SK-N-SH (cell line): Measurements from ENCODE around the gene FRMD5. TPM values are rescaled to one million over a fixed set of nuclear protein-coding genes. Genes with fewer than 3 reads are reported as not detected.
A peak's percentile ranks its signal among the peaks of the same experiment; 100 is the strongest.

Experiments
- CTCF ChIA-PET: fragments of 300-600, 350-600 bp; formaldehyde crosslinking; extraction: SDS; loops from one replicate; lab custom pipeline; 2021; lab: Yijun Ruan, JAX
- POLR2A ChIA-PET: fragments of 350-600 bp; sonication (Branson Sonifier 250); formaldehyde crosslinking; extraction: SDS; loops from one replicate; lab custom pipeline; 2020; ENCODE audit warnings: antibody characterized with exemption, inconsistent platforms; lab: Yijun Ruan, JAX
- DNase-seq: peaks from one replicate; pipeline ENCODE4 v3.0.0; 2012
- H2AFZ ChIP-seq: fragments of 200-600 bp; sonication (generic); 2 replicates; pipeline ENCODE4 v1.8.1; 2016; ENCODE audit warnings: antibody characterized with exemption, mild to moderate bottlenecking, low read depth
- H3F3A ChIP-seq: fragments of 200-600 bp; sonication (generic); replicated peaks from 2 replicates; pipeline ENCODE3; 2016; ENCODE audit warnings: antibody characterized with exemption, mild to moderate bottlenecking; ENCODE audit not compliant: insufficient read depth
- H3K27ac ChIP-seq, 2 experiments: fragments of 200-500 bp in 1 of 2; fragments of 200-600 bp in 1 of 2; sonication (Bioruptor generic) in 1 of 2; sonication (generic), shearing (Covaris generic) in 1 of 2; 2 replicates each; pipeline versions ENCODE4 v1.5.1 to v1.6.1; 2014 to 2016; ENCODE audit warnings: low read depth in 2 of 2, inconsistent platforms in 1 of 2, low read length in 1 of 2, mild to moderate bottlenecking in 1 of 2, mixed read lengths in 1 of 2
- H3K27me3 ChIP-seq: fragments of 200-600 bp; sonication (generic), shearing (Covaris generic); 2 replicates; pipeline ENCODE4 v1.6.1; 2016; ENCODE audit warnings: mixed run types; ENCODE audit not compliant: insufficient read depth
- H3K36me3 ChIP-seq, 2 experiments: fragments of 200-500 bp in 1 of 2; fragments of 200-600 bp in 1 of 2; sonication (Bioruptor generic) in 1 of 2; sonication (generic) in 1 of 2; replicated peaks in 1 of 2; 2 replicates each; pipeline versions ENCODE3 to v1.5.1; 2014 to 2016; ENCODE audit warnings: low read length in 1 of 2, mild to moderate bottlenecking in 1 of 2; ENCODE audit not compliant: insufficient read depth in 2 of 2, control insufficient read depth in 1 of 2
- H3K4me1 ChIP-seq, 2 experiments: fragments of 200-500 bp in 1 of 2; fragments of 200-600 bp in 1 of 2; sonication (Bioruptor generic) in 1 of 2; sonication (generic), shearing (Covaris generic) in 1 of 2; 2 replicates each; pipeline versions ENCODE4 v1.5.1 to v1.6.1; 2014 to 2016; ENCODE audit warnings: low read depth in 1 of 2, low read length in 1 of 2, mixed run types in 1 of 2; ENCODE audit not compliant: insufficient read depth in 2 of 2, control insufficient read depth in 1 of 2
- H3K4me2 ChIP-seq: fragments of 200-600 bp; sonication (generic), shearing (Covaris generic); 2 replicates; pipeline ENCODE4 v1.6.1; 2017; ENCODE audit warnings: mixed run types
- H3K4me3 ChIP-seq, 2 experiments: fragments of 200-500 bp in 1 of 2; fragments of 200-600 bp in 1 of 2; sonication (Bioruptor generic) in 1 of 2; sonication (generic), shearing (Covaris generic) in 1 of 2; 2 replicates each; pipeline versions ENCODE4 v1.5.1 to v1.8.1; 2014 to 2016; ENCODE audit warnings: low read depth in 2 of 2, inconsistent platforms in 1 of 2, low read length in 1 of 2, mild to moderate bottlenecking in 1 of 2, mixed read lengths in 1 of 2, moderate library complexity in 1 of 2
- H3K79me2 ChIP-seq: fragments of 200-600 bp; sonication (generic); 2 replicates; pipeline ENCODE4 v1.8.1; 2017; ENCODE audit warnings: mild to moderate bottlenecking; ENCODE audit not compliant: insufficient read depth
- H3K9ac ChIP-seq: fragments of 200-600 bp; sonication (generic); 2 replicates; pipeline ENCODE4 v1.6.1; 2017; ENCODE audit warnings: mixed run types
- H3K9me2 ChIP-seq: fragments of 200-600 bp; sonication (generic); 2 replicates; pipeline ENCODE4 v1.6.1; 2017; ENCODE audit warnings: mixed run types
- H3K9me3 ChIP-seq: fragments of 200-600 bp; sonication (generic); 2 replicates; pipeline ENCODE4 v1.6.1; 2017; ENCODE audit warnings: mixed run types, mild to moderate bottlenecking, moderate library complexity
- H4K20me1 ChIP-seq: fragments of 200-600 bp; sonication (generic); 2 replicates; pipeline ENCODE4 v1.6.1; 2017; ENCODE audit warnings: mild to moderate bottlenecking, mixed run types; ENCODE audit not compliant: insufficient read depth
- CHD2 ChIP-seq: fragments of 150-350 bp; IDR thresholded peaks from 2 replicates; pipeline ENCODE4 v1.6.1; 2018; ENCODE audit warnings: low read length; ENCODE audit not compliant: partially characterized antibody
- ELF1 ChIP-seq: IDR thresholded peaks from 2 replicates; pipeline ENCODE4 v1.4.0; 2012
- EP300 ChIP-seq, 2 experiments: IDR thresholded peaks; 2 replicates each; pipeline versions ENCODE4 v1.4.0 to v1.6.1; 2012; ENCODE audit warnings: borderline replicate concordance in 1 of 2, low read depth in 1 of 2, low read length in 1 of 2
- EZH2phosphoT487 ChIP-seq: fragments of 200-600 bp; sonication (generic); IDR thresholded peaks from 2 replicates; pipeline ENCODE4 v1.6.1; 2017; ENCODE audit warnings: low read depth, mixed run types, mild to moderate bottlenecking, antibody characterized with exemption, moderate library complexity, borderline replicate concordance
- FOSL2 ChIP-seq: IDR thresholded peaks from 2 replicates; pipeline ENCODE4 v1.4.0; 2012; ENCODE audit warnings: low read depth, mild to moderate bottlenecking, moderate library complexity, borderline replicate concordance
- FOXJ3 ChIP-seq: sonication (generic); formaldehyde crosslinking; IDR thresholded peaks from 2 replicates; pipeline ENCODE4 v1.5.1; 2020; ENCODE audit warnings: mild to moderate bottlenecking, missing genetic modification reagents
- FOXM1 ChIP-seq: IDR thresholded peaks from 2 replicates; pipeline ENCODE4 v1.4.0; 2012; ENCODE audit warnings: low read depth, mild to moderate bottlenecking
- GABPA ChIP-seq: IDR thresholded peaks from 2 replicates; pipeline ENCODE4 v1.4.0; 2012; ENCODE audit warnings: low read depth, mild to moderate bottlenecking
- GATA2 ChIP-seq: sonication (generic); formaldehyde crosslinking; IDR thresholded peaks from 2 replicates; pipeline ENCODE4 v1.5.0; 2020; ENCODE audit warnings: mild to moderate bottlenecking, missing genetic modification reagents
- JUND ChIP-seq: IDR thresholded peaks from 2 replicates; pipeline ENCODE4 v1.4.0; 2012
- MEF2A ChIP-seq: IDR thresholded peaks from 2 replicates; pipeline ENCODE4 v1.4.0; 2012; ENCODE audit warnings: low read depth, borderline replicate concordance
- NFIC ChIP-seq: IDR thresholded peaks from 2 replicates; pipeline ENCODE4 v1.4.0; 2012; ENCODE audit warnings: borderline replicate concordance
- NRF1 ChIP-seq: IDR thresholded peaks from 2 replicates; pipeline ENCODE4 v1.6.1; 2012; ENCODE audit warnings: low read depth, mild to moderate bottlenecking, low read length
- POLR2AphosphoS5 ChIP-seq: IDR thresholded peaks from 2 replicates; pipeline ENCODE4 v1.6.1; 2012; ENCODE audit warnings: low read depth, low read length
- RAD21 ChIP-seq: IDR thresholded peaks from 2 replicates; pipeline ENCODE4 v1.6.1; 2012; ENCODE audit warnings: mild to moderate bottlenecking, low read length
- RCOR1 ChIP-seq: fragments of 150-350 bp; IDR thresholded peaks from 2 replicates; pipeline ENCODE4 v1.6.1; 2017; ENCODE audit warnings: antibody characterized with exemption, low read length
- RFX5 ChIP-seq: IDR thresholded peaks from 2 replicates; pipeline ENCODE4 v1.6.1; 2012; ENCODE audit warnings: mild to moderate bottlenecking, improper control_type of control experiment, low read length
- RXRA ChIP-seq: IDR thresholded peaks from 2 replicates; pipeline ENCODE4 v1.4.0; 2012; ENCODE audit warnings: low read depth, mild to moderate bottlenecking, borderline replicate concordance
- SIN3A ChIP-seq: IDR thresholded peaks from 2 replicates; pipeline ENCODE4 v1.6.1; 2012; ENCODE audit warnings: low read depth, mild to moderate bottlenecking, low read length, moderate library complexity, borderline replicate concordance
- TAF1 ChIP-seq: IDR thresholded peaks from 2 replicates; pipeline ENCODE4 v1.6.1; 2012; ENCODE audit warnings: low read depth, mild to moderate bottlenecking, low read length, moderate library complexity, borderline replicate concordance
- TCF12 ChIP-seq: IDR thresholded peaks from 2 replicates; pipeline ENCODE4 v1.4.0; 2012
- TEAD4 ChIP-seq: IDR thresholded peaks from 2 replicates; pipeline ENCODE4 v1.4.0; 2012; ENCODE audit warnings: mild to moderate bottlenecking, borderline replicate concordance; ENCODE audit not compliant: insufficient read depth
- USF1 ChIP-seq: IDR thresholded peaks from 2 replicates; pipeline ENCODE4 v1.4.0; 2012; ENCODE audit warnings: low read depth, borderline replicate concordance
- YY1 ChIP-seq: IDR thresholded peaks from 2 replicates; pipeline ENCODE4 v1.4.0; 2012; ENCODE audit warnings: low read depth, mild to moderate bottlenecking
- WGBS: methylation state at CpG from one replicate; pipeline ENCODE4 v1.1.6; 2017; ENCODE audit warnings: low lambda C conversion rate; 5-methylcytosine and 5-hydroxymethylcytosine counted together
- polyA plus RNA-seq, 3 experiments: library from polyadenylated mRNA; depleted of rRNA; stranded (reverse); fragments of >200 nt; gene quantifications; 2 replicates each; pipeline ENCODE4 v1.2.3, GENCODE V29; 2012
- TF ChIP-seq, protein P1 (sequence below): IDR thresholded peaks from 2 replicates; pipeline ENCODE4 v1.6.1; 2012; ENCODE audit warnings: mild to moderate bottlenecking, low read depth, low read length, moderate library complexity
- TF ChIP-seq, protein P2 (sequence below): IDR thresholded peaks from 2 replicates; pipeline ENCODE4 v1.4.0; 2012; ENCODE audit warnings: low read depth, borderline replicate concordance
- TF ChIP-seq, protein P3 (sequence below): IDR thresholded peaks from 2 replicates; pipeline ENCODE4 v1.4.0; 2012; ENCODE audit warnings: low read depth
- TF ChIP-seq, protein P4 (sequence below): IDR thresholded peaks from 2 replicates; pipeline ENCODE4; 2012

The FRMD5 gene
- polyA plus RNA-seq, 1 of the 3 experiments (the other 2 are of a cell fraction) = 24.8 TPM

DNA sequence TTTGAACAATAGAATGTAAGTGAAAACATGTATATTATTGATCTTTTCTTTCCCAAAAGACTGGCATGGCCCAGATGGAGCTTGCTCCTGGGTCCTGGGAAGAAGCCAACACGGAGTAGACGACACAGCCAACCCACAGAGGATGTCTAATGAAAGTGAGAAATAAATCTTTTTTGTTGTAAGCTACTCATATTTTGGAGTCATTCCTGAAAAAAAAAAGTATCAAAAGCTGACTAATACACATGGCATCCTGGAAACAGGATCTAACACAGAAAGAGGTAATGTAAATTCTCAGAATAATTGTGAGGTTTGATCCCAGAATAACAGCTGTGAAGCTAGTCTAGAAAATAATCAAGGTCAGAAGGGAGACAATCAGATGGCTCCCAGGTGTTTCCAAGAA, 12.6 kb upstream of the FRMD5 start:
- Histone ChIP-seq H3K4me2 (peak overlapping the region; percentile 54; the same call in 1 of the 2 replicates), H3K9me2 (no peaks in the 10 kb centered on the region), H2AFZ (peak overlapping the region; percentile 54; the same call in 1 of the 2 replicates), H3K27me3 (no peaks in the 10 kb centered on the region), H3K36me3 (no peaks in the 10 kb centered on the region), H3K9me3 (no peaks in the 10 kb centered on the region), H3K27ac (peak overlapping the region; percentile 18 to 62; a peak in 3 of 4 replicates), H3K79me2 (no peaks in the 10 kb centered on the region), H3F3A (peaks cover 22% of the 10 kb centered on the region), H3K4me3 (0 out of 4 replicates have a peak overlapping the region, but pooled peaks of 1 of the 2 experiments have one; percentile 5), H3K4me1 (no peaks in the 10 kb centered on the region), H3K9ac (no peak overlapping the region), H4K20me1 (no peaks in the 10 kb centered on the region)
- DNase-seq = no peak
- ChIA-PET POLR2A (no interaction called here), CTCF (interaction anchor here (0.6 kb wide), 1 partner anchor 413 kb away, joined by 3 read pairs; no protein-coding TSS in a partner anchor)
- no peak for TF ChIP-seq GABPA
- peak; percentile 65; the same call in 1 of the 2 replicates for TF ChIP-seq POLR2AphosphoS5
- TF ChIP-seq, protein P1, sequence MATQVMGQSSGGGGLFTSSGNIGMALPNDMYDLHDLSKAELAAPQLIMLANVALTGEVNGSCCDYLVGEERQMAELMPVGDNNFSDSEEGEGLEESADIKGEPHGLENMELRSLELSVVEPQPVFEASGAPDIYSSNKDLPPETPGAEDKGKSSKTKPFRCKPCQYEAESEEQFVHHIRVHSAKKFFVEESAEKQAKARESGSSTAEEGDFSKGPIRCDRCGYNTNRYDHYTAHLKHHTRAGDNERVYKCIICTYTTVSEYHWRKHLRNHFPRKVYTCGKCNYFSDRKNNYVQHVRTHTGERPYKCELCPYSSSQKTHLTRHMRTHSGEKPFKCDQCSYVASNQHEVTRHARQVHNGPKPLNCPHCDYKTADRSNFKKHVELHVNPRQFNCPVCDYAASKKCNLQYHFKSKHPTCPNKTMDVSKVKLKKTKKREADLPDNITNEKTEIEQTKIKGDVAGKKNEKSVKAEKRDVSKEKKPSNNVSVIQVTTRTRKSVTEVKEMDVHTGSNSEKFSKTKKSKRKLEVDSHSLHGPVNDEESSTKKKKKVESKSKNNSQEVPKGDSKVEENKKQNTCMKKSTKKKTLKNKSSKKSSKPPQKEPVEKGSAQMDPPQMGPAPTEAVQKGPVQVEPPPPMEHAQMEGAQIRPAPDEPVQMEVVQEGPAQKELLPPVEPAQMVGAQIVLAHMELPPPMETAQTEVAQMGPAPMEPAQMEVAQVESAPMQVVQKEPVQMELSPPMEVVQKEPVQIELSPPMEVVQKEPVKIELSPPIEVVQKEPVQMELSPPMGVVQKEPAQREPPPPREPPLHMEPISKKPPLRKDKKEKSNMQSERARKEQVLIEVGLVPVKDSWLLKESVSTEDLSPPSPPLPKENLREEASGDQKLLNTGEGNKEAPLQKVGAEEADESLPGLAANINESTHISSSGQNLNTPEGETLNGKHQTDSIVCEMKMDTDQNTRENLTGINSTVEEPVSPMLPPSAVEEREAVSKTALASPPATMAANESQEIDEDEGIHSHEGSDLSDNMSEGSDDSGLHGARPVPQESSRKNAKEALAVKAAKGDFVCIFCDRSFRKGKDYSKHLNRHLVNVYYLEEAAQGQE = no peak
- no peak for TF ChIP-seq USF1
- TF ChIP-seq CHD2 = no peak
- TF ChIP-seq GATA2 (CRISPR knock-in tag) = no peak
- TF ChIP-seq TEAD4 = peak; percentile 98
- TF ChIP-seq, protein P2, sequence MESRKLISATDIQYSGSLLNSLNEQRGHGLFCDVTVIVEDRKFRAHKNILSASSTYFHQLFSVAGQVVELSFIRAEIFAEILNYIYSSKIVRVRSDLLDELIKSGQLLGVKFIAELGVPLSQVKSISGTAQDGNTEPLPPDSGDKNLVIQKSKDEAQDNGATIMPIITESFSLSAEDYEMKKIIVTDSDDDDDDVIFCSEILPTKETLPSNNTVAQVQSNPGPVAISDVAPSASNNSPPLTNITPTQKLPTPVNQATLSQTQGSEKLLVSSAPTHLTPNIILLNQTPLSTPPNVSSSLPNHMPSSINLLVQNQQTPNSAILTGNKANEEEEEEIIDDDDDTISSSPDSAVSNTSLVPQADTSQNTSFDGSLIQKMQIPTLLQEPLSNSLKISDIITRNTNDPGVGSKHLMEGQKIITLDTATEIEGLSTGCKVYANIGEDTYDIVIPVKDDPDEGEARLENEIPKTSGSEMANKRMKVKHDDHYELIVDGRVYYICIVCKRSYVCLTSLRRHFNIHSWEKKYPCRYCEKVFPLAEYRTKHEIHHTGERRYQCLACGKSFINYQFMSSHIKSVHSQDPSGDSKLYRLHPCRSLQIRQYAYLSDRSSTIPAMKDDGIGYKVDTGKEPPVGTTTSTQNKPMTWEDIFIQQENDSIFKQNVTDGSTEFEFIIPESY = no peak
- peak; percentile 76 for TF ChIP-seq RXRA
- peak; percentile 93 for TF ChIP-seq FOSL2
- no peak for TF ChIP-seq NRF1
- no peak for TF ChIP-seq RFX5
- TF ChIP-seq FOXM1 = peak; percentile 61; the same call in 1 of the 2 replicates
- TF ChIP-seq TAF1 = no peak
- peak; percentile 16; the same call in 1 of the 2 replicates for TF ChIP-seq ELF1
- peak in 1 of 2 experiments; percentile 95; a peak in 2 of 4 replicates for TF ChIP-seq EP300 (IDR thresholded peaks at IDR 0.05; ENCODE audit: borderline replicate concordance in 1 of 2, low read depth in 1 of 2, low read length in 1 of 2)
- TF ChIP-seq, protein P3, sequence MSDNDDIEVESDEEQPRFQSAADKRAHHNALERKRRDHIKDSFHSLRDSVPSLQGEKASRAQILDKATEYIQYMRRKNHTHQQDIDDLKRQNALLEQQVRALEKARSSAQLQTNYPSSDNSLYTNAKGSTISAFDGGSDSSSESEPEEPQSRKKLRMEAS = no peak
- no peak for TF ChIP-seq YY1
- TF ChIP-seq MEF2A = peak; percentile 80
- TF ChIP-seq, protein P4, sequence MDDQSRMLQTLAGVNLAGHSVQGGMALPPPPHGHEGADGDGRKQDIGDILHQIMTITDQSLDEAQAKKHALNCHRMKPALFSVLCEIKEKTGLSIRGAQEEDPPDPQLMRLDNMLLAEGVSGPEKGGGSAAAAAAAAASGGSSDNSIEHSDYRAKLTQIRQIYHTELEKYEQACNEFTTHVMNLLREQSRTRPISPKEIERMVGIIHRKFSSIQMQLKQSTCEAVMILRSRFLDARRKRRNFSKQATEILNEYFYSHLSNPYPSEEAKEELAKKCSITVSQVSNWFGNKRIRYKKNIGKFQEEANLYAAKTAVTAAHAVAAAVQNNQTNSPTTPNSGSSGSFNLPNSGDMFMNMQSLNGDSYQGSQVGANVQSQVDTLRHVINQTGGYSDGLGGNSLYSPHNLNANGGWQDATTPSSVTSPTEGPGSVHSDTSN = peak; percentile 93
- no peak for TF ChIP-seq EZH2phosphoT487
- TF ChIP-seq RAD21 = no peak
- no peak for TF ChIP-seq FOXJ3
- TF ChIP-seq TCF12 = peak; percentile 98
- TF ChIP-seq RCOR1 = no peak
- TF ChIP-seq JUND = peak; percentile 94
- TF ChIP-seq NFIC = peak; percentile 94
- peak; percentile 63; the same call in 1 of the 2 replicates for TF ChIP-seq SIN3A
- WGBS = 7% methylated on average over 2 of the region's 2 CpGs
